ENCODE measurements around the gene LRRC4C. TPM values are rescaled to one million over a fixed set of nuclear protein-coding genes. Genes with fewer than 3 reads are reported as not detected.

LRRC4C gene
- total RNA-seq, 1 donor from 2014 or later, result 1.2 TPM

GRCh38 chr11:41282395-41282794, 177.1 kb downstream of the LRRC4C start:
- no peak overlapping the region for H3K27ac Mint-ChIP-seq (ENCODE audit: unreplicated experiment)
- no peaks in the 10 kb centered on the region for H3K9me3 Mint-ChIP-seq (ENCODE audit: unreplicated experiment)
- no peak for DNase-seq (ENCODE audit: low spot score)
- H3K27me3 Mint-ChIP-seq (ENCODE audit: unreplicated experiment), result no peaks in the 10 kb centered on the region
- peaks cover 4% of the 10 kb centered on the region for H3K4me1 Mint-ChIP-seq (ENCODE audit: unreplicated experiment)
- TF ChIP-seq CTCF (IDR thresholded peaks at IDR 0.05; ENCODE audit: unreplicated experiment), result no peak
- no peak overlapping the region for H3K4me3 Mint-ChIP-seq (ENCODE audit: unreplicated experiment)
- no peaks in the 10 kb centered on the region for H3K36me3 Mint-ChIP-seq (ENCODE audit: low read depth, unreplicated experiment)

DNA sequence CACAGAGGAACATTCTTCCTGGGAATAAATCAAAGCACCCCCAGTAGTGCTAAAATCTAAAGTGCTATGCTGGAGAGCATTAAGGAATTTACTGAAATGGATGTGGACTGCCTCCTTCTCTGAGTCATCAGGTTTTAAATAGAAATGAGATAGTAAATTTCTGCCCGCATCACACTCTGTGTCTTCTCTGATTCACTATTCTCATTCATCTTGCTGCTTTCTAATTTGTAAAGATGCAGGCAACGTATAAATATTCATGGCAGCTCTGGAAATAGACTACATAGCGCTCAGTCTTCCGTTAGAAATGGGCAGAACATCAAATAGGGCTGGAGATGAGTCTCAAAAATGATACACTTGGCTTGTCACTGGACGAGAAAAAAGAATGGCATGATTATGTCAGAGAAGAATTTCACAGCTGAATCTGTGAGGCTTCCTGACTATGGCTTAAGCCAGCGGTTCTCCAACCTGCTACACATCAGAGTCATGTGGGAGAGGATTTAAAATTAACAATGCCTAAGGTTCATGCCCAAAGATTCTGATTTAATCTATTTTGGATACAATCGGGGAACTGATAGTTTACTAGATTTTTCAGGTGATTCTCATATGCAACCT, 178.2 kb downstream of the LRRC4C start:
- DNase-seq (ENCODE audit: low spot score), result no peak
- Mint-ChIP-seq H3K27ac (ENCODE audit: unreplicated experiment) (no peak overlapping the region), H3K4me3 (ENCODE audit: unreplicated experiment) (no peak overlapping the region), H3K27me3 (ENCODE audit: unreplicated experiment) (no peaks in the 10 kb centered on the region), H3K4me1 (ENCODE audit: unreplicated experiment) (peaks cover 4% of the 10 kb centered on the region), H3K9me3 (ENCODE audit: unreplicated experiment) (no peaks in the 10 kb centered on the region), H3K36me3 (ENCODE audit: low read depth, unreplicated experiment) (no peaks in the 10 kb centered on the region)
- TF ChIP-seq CTCF (IDR thresholded peaks at IDR 0.05; ENCODE audit: unreplicated experiment), result no peak

DNA sequence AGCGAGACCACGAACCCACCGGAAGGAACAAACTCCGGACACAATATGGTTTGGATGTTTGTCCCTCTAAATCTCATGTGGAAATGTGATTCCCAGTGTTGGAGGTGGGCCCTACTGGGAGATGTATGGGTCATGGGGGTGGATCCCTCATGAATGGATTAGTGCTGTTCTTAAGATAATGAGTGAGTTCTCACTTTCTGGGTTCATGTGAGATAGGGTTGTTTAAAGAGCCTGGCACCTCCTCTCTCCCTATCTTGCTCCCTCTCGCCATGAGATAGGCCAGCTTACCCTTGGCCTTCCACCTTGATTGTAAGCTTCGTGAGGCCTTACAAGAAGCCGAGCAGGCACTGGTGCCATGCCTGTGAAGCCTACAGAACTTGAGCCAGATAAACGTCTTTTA, 184.6 kb downstream of the LRRC4C start:
- H3K9me3 Mint-ChIP-seq (ENCODE audit: unreplicated experiment), result no peaks in the 10 kb centered on the region
- no peak overlapping the region for H3K4me3 Mint-ChIP-seq (ENCODE audit: unreplicated experiment)
- no peak for DNase-seq (ENCODE audit: low spot score)
- peaks cover 4% of the 10 kb centered on the region for H3K4me1 Mint-ChIP-seq (ENCODE audit: unreplicated experiment)
- no peak for TF ChIP-seq CTCF (IDR thresholded peaks at IDR 0.05; ENCODE audit: unreplicated experiment)
- H3K27ac Mint-ChIP-seq (ENCODE audit: unreplicated experiment), result no peak overlapping the region
- no peaks in the 10 kb centered on the region for H3K27me3 Mint-ChIP-seq (ENCODE audit: unreplicated experiment)
- no peaks in the 10 kb centered on the region for H3K36me3 Mint-ChIP-seq (ENCODE audit: low read depth, unreplicated experiment)

DNA sequence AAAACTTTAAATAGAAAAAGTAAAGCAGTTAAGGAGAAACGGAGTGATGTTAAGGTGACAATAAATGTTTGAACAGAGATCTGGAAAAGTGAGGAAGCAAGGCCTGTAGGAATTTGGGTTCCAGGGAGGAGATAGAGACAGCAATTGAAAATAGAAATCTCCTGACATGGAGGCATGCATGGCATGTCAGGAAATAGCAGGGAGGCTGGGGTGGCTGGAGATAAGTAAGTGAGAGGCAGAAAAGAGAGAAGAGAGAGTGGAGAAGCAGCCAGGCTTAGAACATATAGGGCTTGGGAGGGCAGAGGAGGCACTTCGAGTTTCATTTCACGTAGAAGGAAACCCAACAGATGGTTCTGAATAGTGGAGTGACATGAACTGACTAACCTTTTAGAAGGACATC, 185.5 kb downstream of the LRRC4C start:
- DNase-seq (ENCODE audit: low spot score), result no peak
- Mint-ChIP-seq H3K9me3 (ENCODE audit: unreplicated experiment) (no peaks in the 10 kb centered on the region), H3K4me3 (ENCODE audit: unreplicated experiment) (no peak overlapping the region), H3K27ac (ENCODE audit: unreplicated experiment) (no peak overlapping the region), H3K36me3 (ENCODE audit: low read depth, unreplicated experiment) (no peaks in the 10 kb centered on the region), H3K27me3 (ENCODE audit: unreplicated experiment) (no peaks in the 10 kb centered on the region), H3K4me1 (ENCODE audit: unreplicated experiment) (no peaks in the 10 kb centered on the region)
- no peak for TF ChIP-seq CTCF (IDR thresholded peaks at IDR 0.05; ENCODE audit: unreplicated experiment)

GRCh38 chr11:41267451-41267850, 192.0 kb downstream of the LRRC4C start:
- no peak overlapping the region for H3K27ac Mint-ChIP-seq (ENCODE audit: unreplicated experiment)
- H3K36me3 Mint-ChIP-seq (ENCODE audit: low read depth, unreplicated experiment), result no peaks in the 10 kb centered on the region
- DNase-seq (ENCODE audit: low spot score), result no peak
- H3K27me3 Mint-ChIP-seq (ENCODE audit: unreplicated experiment), result no peaks in the 10 kb centered on the region
- no peaks in the 10 kb centered on the region for H3K9me3 Mint-ChIP-seq (ENCODE audit: unreplicated experiment)
- no peak overlapping the region for H3K4me3 Mint-ChIP-seq (ENCODE audit: unreplicated experiment)
- H3K4me1 Mint-ChIP-seq (ENCODE audit: unreplicated experiment), result no peaks in the 10 kb centered on the region
- TF ChIP-seq CTCF (IDR thresholded peaks at IDR 0.05; ENCODE audit: unreplicated experiment), result no peak
